H1 (cell line): ENCODE measurements around the gene LILRB1. TPM values are rescaled to one million over a fixed set of nuclear protein-coding genes. Genes with fewer than 3 reads are reported as not detected.

Source experiments
- CTCF ChIA-PET: fragments of 300-600 bp; sonication (Branson Sonifier 250); formaldehyde crosslinking; loops from one replicate; lab custom pipeline; 2021; ENCODE audit not compliant: partially characterized antibody; lab: Charles Lee
- POLR2A ChIA-PET: fragments of 300-600 bp; sonication (Branson Sonifier 250); formaldehyde crosslinking; loops from one replicate; lab custom pipeline; 2021; ENCODE audit warnings: inconsistent platforms; ENCODE audit not compliant: partially characterized antibody; lab: Charles Lee
- DNase-seq, 2 experiments: peaks; one replicate each; pipeline versions ENCODE4 v3.0.0 to v3.0.0-alpha.2; 2010 to 2022; ENCODE audit warnings: low spot score in 2 of 2, low read depth in 1 of 2, mixed read lengths in 1 of 2
- FAIRE-seq: peaks from 2 replicates; lab custom pipeline; 2011; peaks lifted over from hg19 to GRCh38; lab: Jason Lieb, UNC
- H2AFZ ChIP-seq: 2 replicates; pipeline ENCODE4 v1.8.1; 2012; ENCODE audit warnings: low read length, inconsistent platforms
- H2AK5ac ChIP-seq: 2 replicates; pipeline ENCODE4 v1.6.1; 2013; ENCODE audit warnings: low read depth, low read length
- H2BK120ac ChIP-seq: replicated peaks from 2 replicates; pipeline ENCODE3; 2013; ENCODE audit warnings: low read depth, low read length, inconsistent platforms
- H2BK12ac ChIP-seq: 2 replicates; pipeline ENCODE4 v1.6.1; 2013; ENCODE audit warnings: low read depth, low read length
- H2BK15ac ChIP-seq: 2 replicates; pipeline ENCODE4 v1.6.1; 2013; ENCODE audit warnings: low read length
- H2BK20ac ChIP-seq: 2 replicates; pipeline ENCODE4 v1.6.1; 2013; ENCODE audit warnings: low read length
- H2BK5ac ChIP-seq: 2 replicates; pipeline ENCODE4 v1.6.1; 2013; ENCODE audit warnings: low read depth, low read length
- H3K14ac ChIP-seq: 2 replicates; pipeline ENCODE4 v1.6.1; 2013; ENCODE audit warnings: inconsistent platforms; ENCODE audit not compliant: insufficient read length
- H3K18ac ChIP-seq: 2 replicates; pipeline ENCODE4 v1.6.1; 2013; ENCODE audit warnings: low read length; ENCODE audit errors: extremely low read depth
- H3K23ac ChIP-seq: 2 replicates; pipeline ENCODE4 v1.6.1; 2013; ENCODE audit warnings: inconsistent platforms; ENCODE audit not compliant: insufficient read length
- H3K23me2 ChIP-seq: 2 replicates; pipeline ENCODE4 v1.6.1; 2013; ENCODE audit warnings: low read depth, low read length
- H3K27ac ChIP-seq: 2 replicates; pipeline ENCODE4 v1.6.1; 2011; ENCODE audit warnings: low read depth, low read length, inconsistent platforms
- H3K27me3 ChIP-seq, 4 experiments: replicated peaks in 1 of 4; 1 replicate in 1 of 4; 2 replicates in 3 of 4; pipeline versions ENCODE4 v1.6.1 to v1.8.1; 2011 to 2013; ENCODE audit warnings: low read length in 3 of 4, mild to moderate bottlenecking in 3 of 4, inconsistent platforms in 2 of 4, mixed read lengths in 2 of 4, moderate library complexity in 1 of 4; ENCODE audit not compliant: control insufficient read depth in 3 of 4, insufficient read depth in 3 of 4; ENCODE audit errors: extremely low read depth in 1 of 4
- H3K36me3 ChIP-seq, 4 experiments: 2 replicates each; pipeline versions ENCODE4 v1.6.1 to v1.8.1; 2011 to 2013; ENCODE audit warnings: mild to moderate bottlenecking in 4 of 4, low read length in 3 of 4, moderate library complexity in 2 of 4, control low read depth in 1 of 4, inconsistent platforms in 1 of 4; ENCODE audit not compliant: insufficient read depth in 4 of 4, control insufficient read depth in 2 of 4
- H3K4ac ChIP-seq: replicated peaks from 2 replicates; pipeline ENCODE3; 2013; ENCODE audit warnings: low read length, low read depth, mixed read lengths, inconsistent platforms; ENCODE audit not compliant: insufficient read length
- H3K4me1 ChIP-seq, 4 experiments: replicated peaks in 1 of 4; 1 replicate in 1 of 4; 2 replicates in 3 of 4; pipeline versions ENCODE4 v1.6.1 to v1.8.1; 2011 to 2013; ENCODE audit warnings: low read length in 3 of 4, inconsistent platforms in 2 of 4, mixed read lengths in 1 of 4; ENCODE audit not compliant: insufficient read depth in 4 of 4, control insufficient read depth in 3 of 4
- H3K4me2 ChIP-seq, 2 experiments: 2 replicates each; pipeline versions ENCODE4 v1.6.1 to v1.8.1; 2011 to 2013; ENCODE audit warnings: low read depth in 2 of 2, low read length in 2 of 2, control low read depth in 1 of 2, inconsistent platforms in 1 of 2, mild to moderate bottlenecking in 1 of 2; ENCODE audit not compliant: insufficient read depth in 1 of 2
- H3K4me3 ChIP-seq, 4 experiments: fragments of 200-600, 300-600 bp in 1 of 4; sonication (generic), shearing (Covaris generic), sonication (Bioruptor Twin) in 1 of 4; 2 replicates each; pipeline versions ENCODE4 v1.5.1 to v1.8.1; 2011 to 2016; ENCODE audit warnings: low read length in 4 of 4, low read depth in 3 of 4, control low read depth in 2 of 4, inconsistent platforms in 2 of 4, mild to moderate bottlenecking in 2 of 4, mixed read lengths in 1 of 4, moderate library complexity in 1 of 4; ENCODE audit not compliant: insufficient read depth in 2 of 4; ENCODE audit errors: extremely low read depth in 1 of 4
- H3K56ac ChIP-seq: replicated peaks from 2 replicates; pipeline ENCODE3; 2013; ENCODE audit warnings: low read depth, mild to moderate bottlenecking, mixed read lengths, low read length, inconsistent platforms; ENCODE audit not compliant: insufficient read length
- H3K79me1 ChIP-seq: 2 replicates; pipeline ENCODE4 v1.6.1; 2013; ENCODE audit warnings: low read depth, low read length, control low read depth
- H3K79me2 ChIP-seq, 2 experiments: 2 replicates each; pipeline versions ENCODE4 v1.6.1 to v1.8.1; 2012 to 2013; ENCODE audit warnings: low read length in 2 of 2, mild to moderate bottlenecking in 2 of 2, inconsistent platforms in 1 of 2; ENCODE audit not compliant: insufficient read depth in 2 of 2, control insufficient read depth in 1 of 2
- H3K9ac ChIP-seq, 4 experiments: replicated peaks in 1 of 4; 1 replicate in 1 of 4; 2 replicates in 3 of 4; pipeline versions ENCODE4 v1.6.1 to v1.8.1; 2011 to 2013; ENCODE audit warnings: low read depth in 3 of 4, low read length in 3 of 4, control low read depth in 2 of 4, mild to moderate bottlenecking in 2 of 4, moderate library complexity in 2 of 4, inconsistent platforms in 1 of 4; ENCODE audit errors: extremely low read depth in 1 of 4
- H3K9me3 ChIP-seq, 2 experiments: 2 replicates each; pipeline versions ENCODE4 v1.6.1 to v1.8.1; 2012 to 2013; ENCODE audit warnings: mild to moderate bottlenecking in 2 of 2, moderate library complexity in 2 of 2, control low read depth in 1 of 2, inconsistent platforms in 1 of 2, low read depth in 1 of 2, low read length in 1 of 2, mixed read lengths in 1 of 2; ENCODE audit not compliant: insufficient read depth in 2 of 2
- H4K20me1 ChIP-seq, 2 experiments: replicated peaks in 1 of 2; 2 replicates each; pipeline versions ENCODE3 to v1.8.1; 2011 to 2013; ENCODE audit warnings: inconsistent platforms in 2 of 2, low read length in 2 of 2, mild to moderate bottlenecking in 1 of 2; ENCODE audit not compliant: insufficient read depth in 2 of 2, control insufficient read depth in 1 of 2
- H4K5ac ChIP-seq: 2 replicates; pipeline ENCODE4 v1.6.1; 2013; ENCODE audit warnings: low read length, low read depth, mixed read lengths, inconsistent platforms; ENCODE audit not compliant: insufficient read length
- H4K8ac ChIP-seq: 2 replicates; pipeline ENCODE4 v1.8.0; 2013; ENCODE audit warnings: mild to moderate bottlenecking, moderate library complexity, low read length, inconsistent platforms; ENCODE audit not compliant: insufficient read depth; ENCODE audit errors: extremely low read depth
- H4K91ac ChIP-seq: replicated peaks from 2 replicates; pipeline ENCODE3; 2013; ENCODE audit warnings: low read length, mixed read lengths, inconsistent platforms; ENCODE audit not compliant: insufficient read length
- CHD1 ChIP-seq: IDR thresholded peaks from 2 replicates; pipeline ENCODE4 v1.6.1; 2012; ENCODE audit warnings: low read depth, low read length, improper control_type of control experiment
- CTBP2 ChIP-seq: IDR thresholded peaks from 2 replicates; pipeline ENCODE4 v1.7.0; 2011; ENCODE audit warnings: borderline replicate concordance, mild to moderate bottlenecking, moderate library complexity, mixed read lengths, low read length; ENCODE audit not compliant: insufficient read depth, insufficient read length
- EP300 ChIP-seq, 2 experiments: IDR thresholded peaks; 1 replicate in 1 of 2; 2 replicates in 1 of 2; pipeline ENCODE4 v1.6.1; 2011 to 2012; ENCODE audit warnings: low read depth in 2 of 2, low read length in 2 of 2, mild to moderate bottlenecking in 2 of 2, borderline replicate concordance in 1 of 2, inconsistent platforms in 1 of 2, moderate library complexity in 1 of 2
- JUN ChIP-seq: IDR thresholded peaks from 2 replicates; pipeline ENCODE4 v1.6.1; 2011; ENCODE audit warnings: low read depth, mild to moderate bottlenecking, improper control_type of control experiment, low read length
- KDM1A ChIP-seq: fragments of 200-600, 300-600 bp; sonication (generic); IDR thresholded peaks from 2 replicates; pipeline ENCODE4 v1.7.1; 2016; ENCODE audit warnings: mild to moderate bottlenecking, low read length, borderline replicate concordance
- MAFK ChIP-seq: IDR thresholded peaks from 2 replicates; pipeline ENCODE4 v1.6.1; 2012; ENCODE audit warnings: low read depth, mild to moderate bottlenecking, improper control_type of control experiment, low read length
- POU5F1 ChIP-seq: IDR thresholded peaks from 2 replicates; pipeline ENCODE4 v1.6.1; 2011; ENCODE audit warnings: low read depth, mild to moderate bottlenecking, low read length, moderate library complexity
- SUZ12 ChIP-seq: fragments of 200-600 bp; sonication (generic); IDR thresholded peaks from 2 replicates; pipeline ENCODE4 v1.6.1; 2012; ENCODE audit warnings: mild to moderate bottlenecking, inconsistent platforms, low read length, moderate library complexity, mixed read lengths
- TAF1 ChIP-seq: IDR thresholded peaks from 2 replicates; pipeline ENCODE4 v1.6.1; 2011; ENCODE audit warnings: mild to moderate bottlenecking, low read depth, low read length
- WGBS, 2 experiments: shearing (Covaris generic) in 1 of 2; methylation state at CpG; one replicate each; pipeline versions ENCODE4 v1.1.6 to v1.1.7; 2013 to 2015; ENCODE audit warnings: low lambda C conversion rate in 2 of 2, mixed read lengths in 2 of 2, inconsistent platforms in 1 of 2, low coverage in 1 of 2, missing lambda C conversion rate in 1 of 2; ENCODE audit not compliant: insufficient replicate concordance in 2 of 2, insufficient coverage in 1 of 2, insufficient read length in 1 of 2; ENCODE audit errors: extremely low coverage in 1 of 2, missing lambda C conversion rate in 1 of 2; 5-methylcytosine and 5-hydroxymethylcytosine counted together
- polyA plus RNA-seq, 7 experiments: library from polyadenylated mRNA; depleted of rRNA in 3 of 7; stranded (reverse) in 5 of 7; unstranded in 2 of 7; fragments of >200 nt in 5 of 7; fragments of 200-250 nt in 2 of 7; gene quantifications; 1 replicate in 5 of 7; 2 replicates in 1 of 7; 4 replicates in 1 of 7; pipeline versions ENCODE4 v1.2.1 to v1.2.3, GENCODE V29; 2011 to 2013; ENCODE audit warnings: missing spikeins in 2 of 7, mixed read lengths in 2 of 7
- total RNA-seq: library from RNA; stranded (reverse); fragmentation: NEBNext Ultra II Directional; extraction: Animal tissue kit (Norgen Biotek cat#: 25700); gene quantifications from 2 replicates; pipeline ENCODE4 v1.2.1, GENCODE V29; 2021

LILRB1 gene
- total and polyA plus RNA-seq, 2 of the 8 experiments (the other 6 are each of a cell fraction or from before 2014, with no cell fraction given): not detected

- H3K4me1 ChIP-seq: no peaks in the 10 kb centered on the region
- no peak overlapping the region for H3K4ac ChIP-seq
- no peaks in the 10 kb centered on the region for H3K23me2 ChIP-seq
- no peak overlapping the region for H2BK20ac ChIP-seq
- H2BK12ac ChIP-seq: no peak overlapping the region
- FAIRE-seq: no peak
- H3K9me3 ChIP-seq: peaks cover 29 to 80% of the 10 kb centered on the region in 2 experiments
- no peak overlapping the region for H3K23ac ChIP-seq
- no peak overlapping the region for H2BK15ac ChIP-seq
- H3K27me3 ChIP-seq: no peaks in the 10 kb centered on the region
- no peak overlapping the region for H2BK120ac ChIP-seq
- CTCF ChIA-PET: interaction anchor here (0.6 kb wide), 1 partner anchor 14 kb away, joined by 3 read pairs; no protein-coding TSS in a partner anchor
- no peak overlapping the region for H3K4me3 ChIP-seq
- H4K8ac ChIP-seq: no peak overlapping the region
- no peaks in the 10 kb centered on the region for H4K20me1 ChIP-seq
- no peaks in the 10 kb centered on the region for H3K36me3 ChIP-seq
- no peak overlapping the region for H2AK5ac ChIP-seq
- no peak overlapping the region for H2AFZ ChIP-seq
- no peak overlapping the region for H3K4me2 ChIP-seq
- no peak overlapping the region for H3K9ac ChIP-seq
- no peak overlapping the region for H3K14ac ChIP-seq
- H4K5ac ChIP-seq: no peak overlapping the region
- no peak overlapping the region for H4K91ac ChIP-seq
- no peak for DNase-seq
- no peak overlapping the region for H3K27ac ChIP-seq
- TF ChIP-seq MAFK (no peak), KDM1A (no peak), POU5F1 (no peak), EP300 (IDR thresholded peaks at IDR 0.05; ENCODE audit: borderline replicate concordance in 1 of 2, low read depth in 2 of 2, low read length in 2 of 2) (no peak), JUN (no peak), CHD1 (no peak), CTBP2 (no peak), SUZ12 (no peak), TAF1 (no peak)
- H3K56ac ChIP-seq: no peak overlapping the region
- 88% methylated on average over 18 of the region's 18 CpGs; no CpG with 5 or more reads in 1 of the 2 experiments for WGBS, 2 experiments
- H2BK5ac ChIP-seq: no peak overlapping the region
- POLR2A ChIA-PET: no interaction called here
- H3K79me1 ChIP-seq: no peaks in the 10 kb centered on the region
- H3K79me2 ChIP-seq: no peaks in the 10 kb centered on the region
- no peak overlapping the region for H3K18ac ChIP-seq
Measured at GRCh38 chr19:54638683-54639082, 8.4 kb downstream of the LILRB1 start.
